Kidney (tissue), 14 donors: ENCODE measurements around the gene NISCH. TPM values are rescaled to one million over a fixed set of nuclear protein-coding genes. Genes with fewer than 3 reads are reported as not detected.

Experiments
- DNase-seq, 5 donors: peaks; one replicate each; pipeline ENCODE4 v3.0.0-alpha.2; 2013 to 2020
- FAIRE-seq: peaks from 2 replicates; lab custom pipeline; 2012; peaks lifted over from hg19 to GRCh38; lab: Jason Lieb, UNC
- H3K27ac ChIP-seq, 2 donors: one replicate each; pipeline ENCODE4 v1.7.0; 2013; ENCODE audit warnings: low read depth in 2 of 2, low read length in 2 of 2, inconsistent platforms in 1 of 2
- H3K27me3 ChIP-seq: one replicate; pipeline ENCODE4 v1.7.1; 2013; ENCODE audit warnings: low read length, inconsistent platforms; ENCODE audit not compliant: control insufficient read depth, insufficient read depth
- H3K36me3 ChIP-seq, 3 donors: one replicate each; pipeline versions ENCODE4 v1.7.0 to v1.7.1; 2013; ENCODE audit warnings: low read length in 3 of 3, control low read depth in 1 of 3, inconsistent platforms in 1 of 3; ENCODE audit not compliant: insufficient read depth in 3 of 3, control insufficient read depth in 2 of 3
- H3K4me1 ChIP-seq, 3 donors: one replicate each; pipeline versions ENCODE4 v1.7.0 to v1.7.1; 2013; ENCODE audit warnings: low read length in 3 of 3, inconsistent platforms in 1 of 3, low read depth in 1 of 3; ENCODE audit not compliant: control insufficient read depth in 2 of 3, insufficient read depth in 2 of 3
- H3K4me3 ChIP-seq, 3 donors: one replicate each; pipeline versions ENCODE4 v1.7.0 to v1.8.1; 2013; ENCODE audit warnings: low read length in 3 of 3, control low read depth in 1 of 3, inconsistent platforms in 1 of 3
- H3K9ac ChIP-seq, 3 donors: one replicate each; pipeline versions ENCODE4 v1.7.0 to v1.7.1; 2013; ENCODE audit warnings: low read length in 3 of 3, control low read depth in 1 of 3, inconsistent platforms in 1 of 3
- H3K9me3 ChIP-seq, 3 donors: one replicate each; pipeline versions ENCODE4 v1.7.0 to v1.7.1; 2013; ENCODE audit warnings: low read length in 3 of 3, control low read depth in 1 of 3, inconsistent platforms in 1 of 3; ENCODE audit not compliant: control insufficient read depth in 2 of 3, insufficient read depth in 1 of 3
- intact Hi-C: fragments of 100-400 bp; cut with DNase I; formaldehyde crosslinking; loops from one replicate; pipeline ENCODE4 v1.11.1; 2022
- polyA plus RNA-seq: library from polyadenylated mRNA; stranded (reverse); fragments of 350-450 nt; fragmentation: Illumina TruSeq; extraction: RNeasy Lipid Tissue Mini Kit (QIAGEN cat#74804); gene quantifications from one replicate; pipeline ENCODE4 v1.2.3, GENCODE V29; 2014; ENCODE audit warnings: low read depth, low replicate concordance; ENCODE audit not compliant: insufficient read depth
- total RNA-seq: library from RNA; stranded (reverse); fragmentation: NEBNext Ultra II Directional; extraction: Animal tissue kit (Norgen Biotek cat#: 25700); gene quantifications from one replicate; pipeline ENCODE4 v1.2.1, GENCODE V29; 2021
- TF ChIP-seq, protein P1 (sequence below): IDR thresholded peaks from 3 replicates; pipeline ENCODE4 v1.5.1; 2012; ENCODE audit warnings: mild to moderate bottlenecking, moderate library complexity, borderline replicate concordance; ENCODE audit not compliant: insufficient read depth; ENCODE audit errors: extremely low read depth
- donor health status: control.
- donor health status: control.
- donor health status: control.
- donor health status: control.
- donor health status: control.
- donor health status: DM: yes; HTN: yes; CAD: no.
- donor health status: Normal renal cell carcinoma (clear cell type).

NISCH gene
- total and polyA plus RNA-seq, 2 donors from 2014 or later = 36.1 to 98.7 TPM

GRCh38 chr3:52428151-52429005 is 27.0 kb upstream of the NISCH start:
- DNase-seq (peak; percentile 37 to 89 (median 56)), FAIRE-seq (peak; percentile 90)
- Histone ChIP-seq H3K9ac (no peak overlapping the region), H3K27ac (no peak overlapping the region), H3K27me3 (no peaks in the 10 kb centered on the region), H3K4me1 (peaks cover 0 to 15% (median 9%) of the 10 kb centered on the region in 3 donors), H3K9me3 (no peaks in the 10 kb centered on the region), H3K36me3 (no peaks in the 10 kb centered on the region), H3K4me3 (peak overlapping the region in 1 of 3 donors; percentile 1)
- TF ChIP-seq, protein P1, sequence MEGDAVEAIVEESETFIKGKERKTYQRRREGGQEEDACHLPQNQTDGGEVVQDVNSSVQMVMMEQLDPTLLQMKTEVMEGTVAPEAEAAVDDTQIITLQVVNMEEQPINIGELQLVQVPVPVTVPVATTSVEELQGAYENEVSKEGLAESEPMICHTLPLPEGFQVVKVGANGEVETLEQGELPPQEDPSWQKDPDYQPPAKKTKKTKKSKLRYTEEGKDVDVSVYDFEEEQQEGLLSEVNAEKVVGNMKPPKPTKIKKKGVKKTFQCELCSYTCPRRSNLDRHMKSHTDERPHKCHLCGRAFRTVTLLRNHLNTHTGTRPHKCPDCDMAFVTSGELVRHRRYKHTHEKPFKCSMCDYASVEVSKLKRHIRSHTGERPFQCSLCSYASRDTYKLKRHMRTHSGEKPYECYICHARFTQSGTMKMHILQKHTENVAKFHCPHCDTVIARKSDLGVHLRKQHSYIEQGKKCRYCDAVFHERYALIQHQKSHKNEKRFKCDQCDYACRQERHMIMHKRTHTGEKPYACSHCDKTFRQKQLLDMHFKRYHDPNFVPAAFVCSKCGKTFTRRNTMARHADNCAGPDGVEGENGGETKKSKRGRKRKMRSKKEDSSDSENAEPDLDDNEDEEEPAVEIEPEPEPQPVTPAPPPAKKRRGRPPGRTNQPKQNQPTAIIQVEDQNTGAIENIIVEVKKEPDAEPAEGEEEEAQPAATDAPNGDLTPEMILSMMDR = peak; percentile 73
- intact Hi-C loops = no loop called here

GRCh38 chr3:52429031-52429430 is 26.4 kb upstream of the NISCH start:
- Histone ChIP-seq H3K36me3 (no peaks in the 10 kb centered on the region), H3K4me1 (peaks cover 0 to 15% (median 12%) of the 10 kb centered on the region in 3 donors), H3K27me3 (no peaks in the 10 kb centered on the region), H3K9ac (no peak overlapping the region), H3K4me3 (peak overlapping the region in 1 of 3 donors; percentile 1), H3K27ac (peak overlapping the region in 1 of 2 donors; percentile 73), H3K9me3 (no peaks in the 10 kb centered on the region)
- intact Hi-C loops = no loop called here
- peak in 2 of 5 donors; percentile 46 to 49 for DNase-seq
- TF ChIP-seq, protein P1 = no peak
- no peak for FAIRE-seq

DNA sequence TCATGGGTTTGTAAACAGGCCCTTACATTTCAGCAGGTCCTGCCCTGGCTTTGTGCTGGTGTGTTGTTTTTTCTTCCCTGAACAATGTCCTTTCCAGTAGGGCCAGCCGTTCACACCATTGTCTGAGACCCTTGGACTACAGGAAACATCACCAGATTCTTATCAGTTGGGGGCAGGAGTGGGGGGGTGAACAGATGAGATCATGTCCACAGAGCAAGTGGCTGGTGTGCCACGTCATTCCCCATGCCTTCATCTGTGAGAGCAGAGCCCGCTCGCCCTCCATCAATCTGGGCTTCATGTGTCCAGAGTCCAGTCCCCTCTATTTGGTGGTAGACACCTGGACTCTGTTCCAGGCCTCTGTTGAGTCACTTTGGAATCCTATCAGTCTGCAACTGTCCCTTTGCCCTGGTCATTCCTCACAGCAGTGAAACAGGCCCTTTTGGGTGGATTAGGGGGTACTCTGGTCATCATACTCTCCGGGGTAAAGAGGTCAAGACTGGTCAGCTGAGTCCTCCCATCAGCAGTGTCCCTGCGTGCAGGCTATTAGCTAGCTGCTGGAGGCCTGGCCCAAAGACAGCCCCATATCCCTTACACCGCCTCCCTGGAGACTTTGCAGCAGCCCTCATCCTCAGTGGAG is 25.5 kb upstream of the NISCH start:
- no peaks in the 10 kb centered on the region for H3K9me3 ChIP-seq
- peaks cover 0 to 15% (median 12%) of the 10 kb centered on the region in 3 donors for H3K4me1 ChIP-seq
- H3K9ac ChIP-seq = no peak overlapping the region
- no peaks in the 10 kb centered on the region for H3K36me3 ChIP-seq
- DNase-seq (peak in 2 of 5 donors; percentile 43), FAIRE-seq (no peak)
- intact Hi-C loops = no loop called here
- no peak overlapping the region for H3K4me3 ChIP-seq
- TF ChIP-seq, protein P1 = no peak
- H3K27ac ChIP-seq = peak overlapping the region in 1 of 2 donors; percentile 74
- no peaks in the 10 kb centered on the region for H3K27me3 ChIP-seq
